D341Med (cell line): ENCODE data around the gene WDR17.

Source experiments
- DNase-seq: peaks from one replicate; pipeline ENCODE4 v3.0.0; 2012; ENCODE audit warnings: low spot score

The WDR17 gene

GRCh38 chr4:176099314-176099713 is 33.7 kb downstream of the WDR17 start:
- no peak for DNase-seq

DNA sequence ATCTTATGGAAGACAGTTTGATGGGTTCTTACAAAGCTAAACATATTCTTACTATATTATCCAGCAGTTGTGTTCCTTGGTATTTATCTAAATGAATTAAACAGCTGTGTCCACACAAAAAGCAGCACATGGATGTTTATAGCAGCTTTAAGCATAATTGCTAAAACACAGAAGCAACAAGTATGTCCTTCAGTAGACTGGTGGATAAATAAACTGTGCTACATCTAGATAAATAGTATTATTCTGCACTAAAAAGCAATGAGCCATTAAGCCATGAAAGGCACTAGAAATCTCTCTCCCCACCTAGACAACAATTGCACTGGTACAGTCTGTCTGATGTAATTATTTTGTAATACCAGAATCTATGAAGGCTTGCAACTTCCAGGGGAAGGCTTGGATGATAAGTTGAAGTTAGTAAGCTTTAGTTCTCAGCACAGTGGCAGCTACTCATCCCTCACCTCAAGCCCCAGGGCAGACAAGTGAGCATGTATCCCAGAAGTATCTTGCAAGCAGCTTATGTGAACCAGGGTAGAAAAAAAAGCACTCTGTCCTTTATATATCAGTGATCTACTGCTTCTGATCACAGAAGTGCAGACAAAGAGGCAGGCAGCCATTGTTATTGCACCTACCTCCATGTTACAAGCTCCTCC is 36.9 kb downstream of the WDR17 start:
- DNase-seq: no peak

- DNase-seq: no peak
Measured at GRCh38 chr4:176107695-176108094, 42.1 kb downstream of the WDR17 start.

GRCh38 chr4:176123710-176124407 is 58.2 kb downstream of the WDR17 start:
- DNase-seq: peak; percentile 36

DNA sequence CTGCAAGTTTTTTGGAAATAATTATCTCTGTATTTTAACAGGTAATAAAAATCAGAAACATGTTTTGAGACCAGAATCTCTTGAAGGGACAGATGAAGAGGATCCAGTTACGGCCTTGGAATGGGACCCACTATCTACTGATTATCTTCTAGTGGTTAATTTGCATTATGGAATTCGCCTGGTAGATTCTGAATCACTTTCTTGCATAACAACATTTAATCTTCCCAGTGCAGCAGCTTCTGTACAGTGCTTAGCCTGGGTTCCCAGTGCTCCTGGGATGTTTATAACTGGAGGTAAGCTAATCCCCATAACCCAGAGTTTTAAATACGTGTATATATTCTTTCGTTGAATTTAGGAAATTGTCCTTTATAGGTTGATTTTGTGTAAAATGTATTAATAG is 59.4 kb downstream of the WDR17 start:
- no peak for DNase-seq

DNA sequence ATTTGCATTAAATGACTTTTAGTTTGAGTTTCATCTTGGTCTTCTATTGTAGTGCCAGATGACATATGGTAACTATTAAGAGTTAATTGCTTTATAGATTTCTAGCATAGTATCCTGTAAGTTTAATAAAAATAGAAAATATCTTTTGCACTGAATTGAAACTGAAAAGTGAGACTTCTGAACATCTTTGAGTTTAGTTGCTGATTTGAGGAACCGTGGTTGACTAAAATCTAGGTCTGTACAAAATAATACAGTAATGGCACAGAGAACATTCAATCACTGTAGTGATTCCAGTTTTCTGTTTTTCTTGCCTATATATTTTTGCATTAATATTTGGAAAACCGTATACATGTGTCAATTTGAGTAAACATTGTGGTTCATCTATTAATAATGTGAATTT is 69.0 kb downstream of the WDR17 start:
- DNase-seq: no peak

GRCh38 chr4:176137631-176138030 is 72.0 kb downstream of the WDR17 start:
- DNase-seq: no peak

GRCh38 chr4:176139518-176139917 is 73.9 kb downstream of the WDR17 start:
- no peak for DNase-seq

GRCh38 chr4:176142253-176142652 is 76.6 kb downstream of the WDR17 start:
- no peak for DNase-seq

- DNase-seq: no peak
Measured at GRCh38 chr4:176149680-176150355, 84.2 kb downstream of the WDR17 start.

DNA sequence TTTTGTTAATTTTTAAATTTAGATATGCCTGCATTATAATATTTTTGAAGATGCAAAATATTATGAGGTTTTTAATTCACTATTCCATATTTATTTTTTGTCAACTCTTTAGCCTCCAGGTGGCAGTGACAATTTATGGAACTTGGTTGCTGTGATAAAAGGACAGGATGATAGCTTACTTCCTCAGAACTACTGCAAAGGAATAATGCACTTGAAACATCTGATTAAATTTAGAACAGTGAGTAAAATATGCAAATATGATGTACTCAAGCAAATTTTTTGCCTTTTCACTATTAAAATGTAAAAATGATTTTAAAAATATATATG is 84.7 kb downstream of the WDR17 start:
- DNase-seq: peak; percentile 21

- no peak for DNase-seq
Measured at GRCh38 chr4:176150704-176151103, 85.1 kb downstream of the WDR17 start.

DNA sequence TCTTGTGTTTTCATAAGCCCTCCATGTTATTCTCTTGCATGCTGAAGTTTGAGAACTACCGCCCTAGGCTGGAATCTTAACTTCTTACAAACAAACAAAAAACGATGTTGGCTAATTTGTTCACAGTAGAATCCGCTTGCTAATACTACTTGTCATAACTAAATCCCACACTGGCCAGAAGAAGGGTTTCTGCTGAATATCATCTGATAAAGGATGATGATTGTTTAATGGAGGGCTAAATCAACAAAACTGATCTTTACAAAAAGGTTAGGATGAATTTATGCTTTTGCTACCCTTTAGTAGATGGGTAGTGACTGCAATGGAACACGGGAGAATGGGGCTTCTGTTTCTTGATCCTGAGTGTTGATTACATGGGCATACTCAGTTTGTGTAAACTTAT is 87.5 kb downstream of the WDR17 start:
- DNase-seq: no peak

DNA sequence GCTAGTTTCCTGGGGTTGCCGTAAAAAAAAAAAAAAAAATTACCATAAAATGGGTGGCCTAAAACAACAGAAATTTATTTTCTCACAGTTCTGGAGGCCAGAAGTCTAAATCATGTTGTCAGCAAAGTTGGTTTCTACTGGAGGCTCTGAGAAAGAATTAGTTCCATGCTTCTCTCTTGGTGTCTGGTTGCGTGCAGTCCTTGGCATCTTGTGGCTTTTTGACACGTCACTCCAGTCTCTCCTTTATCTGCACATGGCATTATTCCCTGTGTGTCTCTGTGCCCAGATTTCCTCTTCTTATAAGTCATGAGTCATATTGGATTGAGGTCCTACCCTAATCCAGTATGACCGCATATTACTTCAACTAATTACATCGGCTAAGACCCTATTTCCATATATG is 91.0 kb downstream of the WDR17 start:
- DNase-seq: no peak

- DNase-seq: no peak
Measured at GRCh38 chr4:176163041-176163440, 97.4 kb downstream of the WDR17 start.

GRCh38 chr4:176185051-176185450 is 119.4 kb downstream of the WDR17 start:
- DNase-seq: no peak

DNA sequence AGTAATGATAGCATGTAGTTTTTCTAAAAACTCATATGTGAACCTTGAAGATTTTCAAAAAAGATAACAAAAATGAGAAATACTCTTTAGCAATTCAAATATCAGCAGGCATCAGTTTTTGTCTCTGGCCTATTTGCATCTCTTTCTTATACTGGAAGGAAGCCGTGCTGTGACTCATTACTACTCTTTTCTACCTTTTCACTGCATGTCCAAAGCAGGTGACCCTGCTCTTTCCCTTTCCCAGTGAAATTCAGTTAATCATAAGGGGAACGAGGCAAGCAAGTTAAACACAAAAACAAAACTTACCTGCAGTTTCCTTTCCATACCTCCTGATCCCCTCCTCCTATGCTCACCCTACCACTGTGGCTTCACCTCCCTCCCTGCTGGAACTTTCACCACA is 120.4 kb downstream of the WDR17 start:
- no peak for DNase-seq

GRCh38 chr4:176186671-176187395 is 121.2 kb downstream of the WDR17 start:
- no peak for DNase-seq

DNA sequence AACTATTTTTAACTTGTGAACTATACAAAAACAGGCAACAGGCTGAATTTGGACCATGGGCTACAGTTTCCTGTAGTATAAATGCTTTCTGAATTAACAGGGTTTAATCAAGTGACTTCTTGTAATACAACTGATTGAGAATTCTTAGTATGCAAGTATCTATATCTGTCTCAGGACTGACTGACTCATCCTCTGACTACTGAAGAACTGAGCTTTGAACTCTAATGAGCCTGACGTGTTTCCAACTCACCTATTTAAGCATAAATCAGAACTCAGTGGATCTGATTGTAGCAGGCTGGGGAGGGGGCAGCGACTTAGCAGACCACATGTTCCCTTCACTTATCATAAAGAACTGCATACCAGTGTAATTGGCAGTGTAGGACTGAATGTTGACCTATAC is 122.0 kb downstream of the WDR17 start:
- no peak for DNase-seq

GRCh38 chr4:176188654-176189053 is 123.0 kb downstream of the WDR17 start:
- DNase-seq: no peak

- DNase-seq: no peak
Measured at GRCh38 chr4:176189891-176190795, 124.5 kb downstream of the WDR17 start.

GRCh38 chr4:176191974-176192373 is 126.3 kb downstream of the WDR17 start:
- no peak for DNase-seq
